Measurements from ENCODE around the gene SLIT3. TPM values are rescaled to one million over a fixed set of nuclear protein-coding genes. Genes with fewer than 3 reads are reported as not detected.

Gene SLIT3
- total RNA-seq, 1 donor from 2014 or later, result 0.22 TPM

DNA sequence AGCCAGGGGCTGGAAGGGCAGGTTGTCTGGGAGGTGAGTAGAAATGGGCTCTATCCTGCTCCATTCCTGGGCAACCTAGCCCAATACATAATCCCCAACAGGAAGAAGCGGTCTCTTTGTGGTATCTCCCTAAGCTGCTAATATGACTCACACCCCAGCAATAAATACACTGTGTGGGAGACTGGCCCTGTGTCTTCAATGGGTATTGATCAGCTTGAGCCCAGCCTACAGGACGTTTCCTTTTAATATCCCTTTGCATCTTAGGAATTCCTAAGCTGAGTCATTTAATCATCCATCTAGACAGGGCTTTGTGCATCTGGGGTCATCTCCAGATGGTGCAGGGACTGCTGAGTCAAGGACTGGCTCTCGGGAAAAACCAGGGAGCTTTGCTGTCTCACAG lies 514.8 kb downstream of the SLIT3 start:
- Mint-ChIP-seq H3K27me3 (ENCODE audit: insufficient read depth, low read depth) (peaks cover 5% of the 10 kb centered on the region), H3K9me3 (no peaks in the 10 kb centered on the region), H3K27ac (no peak overlapping the region), H3K36me3 (no peaks in the 10 kb centered on the region), H3K4me1 (peaks cover 28% of the 10 kb centered on the region), H3K4me3 (no peak overlapping the region)
- Histone ChIP-seq H3F3A (ENCODE audit: low read depth) (no peaks in the 10 kb centered on the region), H3K4me1 (peaks cover 10% of the 10 kb centered on the region), H3K27ac (no peak overlapping the region), H3K36me3 (no peaks in the 10 kb centered on the region), H3K4me3 (no peak overlapping the region), H2AFZ (replicated peaks) (no peak overlapping the region), H3K27me3 (no peaks in the 10 kb centered on the region), H3K4me2 (no peak overlapping the region), H3K9ac (no peak overlapping the region), H4K20me1 (ENCODE audit: low read depth) (no peaks in the 10 kb centered on the region), H3K79me2 (ENCODE audit: low read depth) (no peaks in the 10 kb centered on the region), H3K9me3 (ENCODE audit: low read depth) (no peaks in the 10 kb centered on the region)
- DNase-seq (ENCODE audit: low spot score), result no peak
- TF ChIP-seq EZH2 (IDR thresholded peaks at IDR 0.05) (no peak), EZH2phosphoT487 (IDR thresholded peaks at IDR 0.05) (no peak)
- TF ChIP-seq, protein P1, sequence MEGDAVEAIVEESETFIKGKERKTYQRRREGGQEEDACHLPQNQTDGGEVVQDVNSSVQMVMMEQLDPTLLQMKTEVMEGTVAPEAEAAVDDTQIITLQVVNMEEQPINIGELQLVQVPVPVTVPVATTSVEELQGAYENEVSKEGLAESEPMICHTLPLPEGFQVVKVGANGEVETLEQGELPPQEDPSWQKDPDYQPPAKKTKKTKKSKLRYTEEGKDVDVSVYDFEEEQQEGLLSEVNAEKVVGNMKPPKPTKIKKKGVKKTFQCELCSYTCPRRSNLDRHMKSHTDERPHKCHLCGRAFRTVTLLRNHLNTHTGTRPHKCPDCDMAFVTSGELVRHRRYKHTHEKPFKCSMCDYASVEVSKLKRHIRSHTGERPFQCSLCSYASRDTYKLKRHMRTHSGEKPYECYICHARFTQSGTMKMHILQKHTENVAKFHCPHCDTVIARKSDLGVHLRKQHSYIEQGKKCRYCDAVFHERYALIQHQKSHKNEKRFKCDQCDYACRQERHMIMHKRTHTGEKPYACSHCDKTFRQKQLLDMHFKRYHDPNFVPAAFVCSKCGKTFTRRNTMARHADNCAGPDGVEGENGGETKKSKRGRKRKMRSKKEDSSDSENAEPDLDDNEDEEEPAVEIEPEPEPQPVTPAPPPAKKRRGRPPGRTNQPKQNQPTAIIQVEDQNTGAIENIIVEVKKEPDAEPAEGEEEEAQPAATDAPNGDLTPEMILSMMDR (IDR thresholded peaks at IDR 0.05), result no peak

DNA sequence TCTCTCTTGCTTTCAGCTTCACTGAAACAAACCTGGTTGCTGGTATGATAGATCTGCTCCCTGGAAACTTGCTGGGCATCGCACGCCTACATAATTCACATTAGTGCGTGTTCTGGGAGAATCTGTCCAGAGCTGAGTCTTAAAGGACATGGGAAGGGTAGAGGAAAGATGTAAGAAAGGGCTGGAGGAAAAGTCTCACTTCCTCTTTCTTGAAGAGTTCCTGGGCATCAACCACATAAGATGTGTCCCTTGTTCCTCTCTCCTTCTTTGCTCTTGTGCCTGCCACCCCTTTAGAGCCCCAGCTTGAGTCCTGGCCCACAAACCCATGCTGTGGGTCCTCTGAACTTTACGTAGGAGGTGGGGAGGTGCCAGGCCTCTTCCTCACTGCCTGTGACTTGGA lies 516.5 kb downstream of the SLIT3 start:
- Mint-ChIP-seq H3K4me3 (no peak overlapping the region), H3K27ac (no peak overlapping the region), H3K4me1 (peaks cover 26% of the 10 kb centered on the region), H3K9me3 (no peaks in the 10 kb centered on the region), H3K27me3 (ENCODE audit: insufficient read depth, low read depth) (peaks cover 3% of the 10 kb centered on the region), H3K36me3 (no peaks in the 10 kb centered on the region)
- no peak overlapping the region for H2AFZ ChIP-seq (replicated peaks)
- no peak overlapping the region for H3K4me3 ChIP-seq
- no peaks in the 10 kb centered on the region for H3K4me1 ChIP-seq
- H3K27me3 ChIP-seq, result no peaks in the 10 kb centered on the region
- TF ChIP-seq EZH2phosphoT487 (IDR thresholded peaks at IDR 0.05) (no peak), EZH2 (IDR thresholded peaks at IDR 0.05) (no peak)
- TF ChIP-seq, protein P1 (IDR thresholded peaks at IDR 0.05), result no peak
- no peaks in the 10 kb centered on the region for H3K9me3 ChIP-seq (ENCODE audit: low read depth)
- H3K36me3 ChIP-seq, result no peaks in the 10 kb centered on the region
- no peak overlapping the region for H3K27ac ChIP-seq
- H4K20me1 ChIP-seq (ENCODE audit: low read depth), result no peaks in the 10 kb centered on the region
- H3F3A ChIP-seq (ENCODE audit: low read depth), result no peaks in the 10 kb centered on the region
- H3K4me2 ChIP-seq, result no peak overlapping the region
- no peak overlapping the region for H3K9ac ChIP-seq
- no peak for DNase-seq (ENCODE audit: low spot score)
- H3K79me2 ChIP-seq (ENCODE audit: low read depth), result no peaks in the 10 kb centered on the region

DNA sequence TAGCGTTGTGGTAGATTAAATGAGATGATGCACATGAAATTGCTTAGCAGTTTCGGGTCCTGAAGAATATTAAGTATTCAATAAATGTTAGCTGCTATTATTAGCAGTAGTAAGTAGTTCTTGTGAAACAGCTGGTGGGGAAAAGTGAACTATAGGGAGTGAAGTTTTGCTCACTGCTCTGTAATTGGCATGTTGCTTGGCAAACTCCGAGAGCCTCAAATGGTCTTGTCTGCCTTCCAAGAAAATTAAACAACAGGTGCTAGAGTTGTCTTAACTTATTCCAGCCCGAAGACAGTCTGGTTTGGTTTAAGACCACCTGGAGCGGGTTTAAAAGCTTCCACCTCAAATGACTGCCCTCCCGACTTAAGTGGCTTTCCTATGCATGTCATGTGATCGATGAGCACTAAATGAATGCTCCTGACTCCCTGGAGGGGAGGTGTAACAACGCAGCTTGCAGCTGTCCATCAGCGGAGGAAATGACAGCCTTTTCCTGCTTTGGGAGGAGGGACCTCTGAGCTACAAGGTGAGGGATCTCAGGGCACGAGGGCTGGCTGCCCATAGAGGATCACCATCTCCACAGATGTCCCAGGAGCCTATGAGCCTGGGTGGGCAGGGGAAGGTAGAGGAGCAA lies 518.9 kb downstream of the SLIT3 start:
- H4K20me1 ChIP-seq (ENCODE audit: low read depth), result no peaks in the 10 kb centered on the region
- H3K4me2 ChIP-seq, result no peak overlapping the region
- H3K27ac Mint-ChIP-seq, result no peak overlapping the region
- H3K27me3 ChIP-seq, result no peaks in the 10 kb centered on the region
- no peaks in the 10 kb centered on the region for H3K9me3 Mint-ChIP-seq
- H3F3A ChIP-seq (ENCODE audit: low read depth), result no peaks in the 10 kb centered on the region
- H3K27ac ChIP-seq, result no peak overlapping the region
- peak overlapping the region; percentile 42 for H2AFZ ChIP-seq (replicated peaks)
- no peak overlapping the region for H3K9ac ChIP-seq
- H3K4me1 Mint-ChIP-seq, result peaks cover 23% of the 10 kb centered on the region
- H3K9me3 ChIP-seq (ENCODE audit: low read depth), result no peaks in the 10 kb centered on the region
- H3K79me2 ChIP-seq (ENCODE audit: low read depth), result no peaks in the 10 kb centered on the region
- H3K27me3 Mint-ChIP-seq (ENCODE audit: insufficient read depth, low read depth), result peaks cover 5% of the 10 kb centered on the region
- no peaks in the 10 kb centered on the region for H3K36me3 ChIP-seq
- H3K4me3 Mint-ChIP-seq, result no peak overlapping the region
- no peak for TF ChIP-seq EZH2 (IDR thresholded peaks at IDR 0.05)
- TF ChIP-seq, protein P1 (IDR thresholded peaks at IDR 0.05), result no peak
- TF ChIP-seq EZH2phosphoT487 (IDR thresholded peaks at IDR 0.05), result no peak
- H3K36me3 Mint-ChIP-seq, result no peaks in the 10 kb centered on the region
- H3K4me1 ChIP-seq, result no peaks in the 10 kb centered on the region
- DNase-seq (ENCODE audit: low spot score), result no peak
- no peak overlapping the region for H3K4me3 ChIP-seq
